HG03469 (cell line): Measurements from ENCODE around the gene CSH2.
"Not testable (repeated sequence)": the region's sequence is repeated elsewhere in the genome, so short reads cannot be mapped to it uniquely, and the experiment has no call there.

Experiments
- ATAC-seq: cut with Tn5 transposase; IDR thresholded peaks from one replicate; pipeline ENCODE4 v1.9.1; 2021; ENCODE audit warnings: mild to moderate bottlenecking, moderate library complexity, moderate number of reproducible peaks; ENCODE audit not compliant: unreplicated experiment

Gene CSH2

GRCh38 chr17:63873577-63873976, at the start of gene CSH2:
Gene CSH2, minus strand, starts transcription at chr17:63873677. Its CDS starts 63 bp downstream, at chr17:63873614.
- ATAC-seq, result not testable (repeated sequence)

GRCh38 chr17:63922402-63922801, 48.9 kb upstream of the CSH2 start:
- not testable (repeated sequence) for ATAC-seq

DNA sequence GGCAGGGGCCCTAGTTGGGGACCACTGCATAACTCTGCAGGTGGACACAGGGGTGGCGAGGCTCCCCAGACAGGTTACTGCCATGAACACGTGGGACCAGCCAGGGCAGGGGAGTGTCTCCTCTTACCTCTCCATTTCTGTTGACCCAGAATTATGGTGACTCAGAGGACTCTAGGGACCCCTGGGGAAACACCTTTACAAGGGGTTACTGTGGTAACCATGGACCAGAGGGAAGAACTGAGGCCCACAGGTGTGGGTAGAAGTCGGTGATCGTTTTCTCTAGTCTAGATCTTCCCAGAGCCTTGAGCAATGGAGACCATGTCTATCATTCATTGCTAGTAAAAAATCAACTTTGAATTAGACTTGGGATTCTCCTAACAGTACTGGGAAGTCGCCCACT, 47.3 kb upstream of the CSH2 start:
- ATAC-seq, result not testable (repeated sequence)

DNA sequence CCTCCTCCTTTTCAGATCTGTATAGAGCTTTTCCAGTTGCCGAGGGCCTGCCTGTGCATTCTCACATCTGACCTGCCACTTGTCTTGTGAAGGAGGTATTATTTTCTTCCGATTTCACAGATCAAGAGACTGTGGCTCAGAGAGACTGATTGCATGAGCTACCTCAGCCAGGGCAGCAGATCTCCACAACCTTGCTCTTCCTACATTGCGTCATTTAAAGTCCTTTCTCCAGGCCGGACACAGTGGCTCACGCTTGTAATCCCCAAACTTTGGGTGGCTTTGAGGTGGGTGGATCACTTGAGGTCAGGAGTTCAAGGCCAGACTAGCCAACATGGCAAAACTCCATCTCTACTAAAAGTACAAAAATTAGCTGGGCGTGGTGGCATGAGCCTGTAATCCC, 46.6 kb upstream of the CSH2 start:
- not testable (repeated sequence) for ATAC-seq

GRCh38 chr17:63919311-63919723, 45.8 kb upstream of the CSH2 start:
- no peak for ATAC-seq

DNA sequence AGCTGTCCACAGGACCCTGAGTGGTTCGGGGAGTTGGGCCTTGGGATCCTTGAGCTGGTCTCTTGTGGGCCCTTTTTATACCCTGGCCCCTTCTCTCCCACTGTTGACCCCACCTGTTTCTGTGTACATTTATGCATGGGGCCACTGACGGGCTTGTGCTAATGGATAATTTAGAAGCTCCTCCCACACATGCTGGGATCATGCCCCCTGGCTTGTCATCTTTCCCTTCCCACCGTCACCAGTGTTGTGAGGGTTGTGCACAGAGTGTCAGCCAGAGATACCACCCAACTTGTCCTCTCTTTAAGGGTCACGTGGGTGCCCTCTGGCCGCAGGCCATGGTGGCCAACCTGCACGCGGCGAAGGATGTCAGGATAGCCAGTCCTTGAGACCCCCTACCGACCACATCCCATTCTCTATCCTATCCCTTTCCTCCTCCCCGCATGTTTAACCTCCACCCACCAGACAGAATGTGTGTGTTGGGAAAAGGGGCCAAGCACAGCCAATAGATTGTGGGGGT, 45.4 kb upstream of the CSH2 start, which contains the start of gene GH1:
Gene GH1, minus strand, starts transcription at position 51 of the 517 bp plus-strand sequence. CDS start 63 bp downstream, outside the sequence.
- ATAC-seq, result not testable (repeated sequence)

DNA sequence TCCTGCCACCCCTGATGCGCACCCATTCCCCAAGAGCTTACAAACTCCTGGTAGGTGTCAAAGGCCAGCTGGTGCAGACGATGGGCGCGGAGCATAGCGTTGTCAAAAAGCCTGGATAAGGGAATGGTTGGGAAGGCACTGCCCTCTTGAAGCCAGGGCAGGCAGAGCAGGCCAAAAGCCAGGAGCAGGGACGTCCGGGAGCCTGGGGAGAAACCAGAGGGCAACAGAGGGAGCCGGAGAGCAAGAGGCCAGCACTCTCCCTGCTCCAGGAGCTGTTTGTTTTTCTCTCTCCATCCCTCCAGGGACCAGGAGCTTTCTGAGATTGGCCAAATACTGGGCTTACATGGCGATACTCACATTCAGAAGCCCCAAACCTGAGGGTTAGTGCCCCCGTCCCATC, 44.8 kb upstream of the CSH2 start:
- ATAC-seq, result no peak

- no peak for ATAC-seq
Observed at GRCh38 chr17:63917646-63918045, 44.2 kb upstream of the CSH2 start.

DNA sequence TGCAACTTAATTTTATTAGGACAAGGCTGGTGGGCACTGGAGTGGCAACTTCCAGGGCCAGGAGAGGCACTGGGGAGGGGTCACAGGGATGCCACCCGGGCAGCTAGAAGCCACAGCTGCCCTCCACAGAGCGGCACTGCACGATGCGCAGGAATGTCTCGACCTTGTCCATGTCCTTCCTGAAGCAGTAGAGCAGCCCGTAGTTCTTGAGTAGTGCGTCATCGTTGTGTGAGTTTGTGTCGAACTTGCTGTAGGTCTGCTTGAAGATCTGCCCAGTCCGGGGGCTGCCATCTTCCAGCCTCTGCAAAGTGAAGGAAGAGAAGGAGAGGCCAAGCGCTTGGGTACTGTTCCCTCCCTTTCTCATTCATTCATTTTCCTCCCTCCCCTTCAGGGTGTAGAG, 43.7 kb upstream of the CSH2 start:
- ATAC-seq, result not testable (repeated sequence)

DNA sequence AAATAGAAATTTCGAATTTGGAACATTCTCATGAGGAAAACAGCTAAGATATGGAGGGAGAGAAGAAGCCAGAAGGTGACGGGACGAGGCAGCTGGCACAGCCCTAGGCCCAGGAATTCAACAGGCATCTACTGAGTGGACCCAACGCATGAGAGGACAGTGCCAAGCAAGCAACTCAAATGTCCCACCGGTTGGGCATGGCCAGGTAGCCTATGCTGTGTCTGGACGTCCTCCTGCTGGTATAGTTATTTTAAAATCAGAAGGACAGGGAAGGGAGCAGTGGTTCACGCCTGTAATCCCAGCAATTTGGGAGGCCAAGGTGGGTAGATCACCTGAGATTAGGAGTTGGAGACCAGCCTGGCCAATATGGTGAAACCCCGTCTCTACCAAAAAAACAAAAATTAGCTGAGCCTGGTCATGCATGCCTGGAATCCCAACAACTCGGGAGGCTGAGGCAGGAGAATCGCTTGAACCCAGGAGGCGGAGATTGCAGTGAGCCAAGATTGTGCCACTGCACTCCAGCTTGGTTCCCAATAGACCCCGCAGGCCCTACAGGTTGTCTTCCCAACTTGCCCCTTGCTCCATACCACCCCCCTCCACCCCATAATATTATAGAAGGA, 43.2 kb upstream of the CSH2 start:
- no peak for ATAC-seq

DNA sequence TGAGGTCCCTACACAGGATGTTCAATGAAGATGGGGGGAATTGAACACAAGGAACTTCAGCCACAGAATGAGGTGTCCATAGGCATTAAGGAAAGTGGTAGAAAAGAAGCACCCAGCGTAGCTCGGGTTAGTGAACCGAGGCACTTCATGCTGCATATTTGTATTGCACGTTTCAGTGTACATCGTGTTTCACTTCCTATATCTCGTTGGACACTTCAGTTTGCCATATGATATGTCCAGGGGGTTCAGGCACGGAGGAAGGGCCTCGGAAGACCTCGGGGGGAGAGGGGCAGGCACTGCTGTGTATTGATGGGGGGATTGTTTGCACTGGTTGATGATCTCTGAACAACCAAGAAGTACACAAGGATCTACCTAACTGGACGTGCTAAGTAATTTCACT, 42.3 kb upstream of the CSH2 start:
- not testable (repeated sequence) for ATAC-seq

DNA sequence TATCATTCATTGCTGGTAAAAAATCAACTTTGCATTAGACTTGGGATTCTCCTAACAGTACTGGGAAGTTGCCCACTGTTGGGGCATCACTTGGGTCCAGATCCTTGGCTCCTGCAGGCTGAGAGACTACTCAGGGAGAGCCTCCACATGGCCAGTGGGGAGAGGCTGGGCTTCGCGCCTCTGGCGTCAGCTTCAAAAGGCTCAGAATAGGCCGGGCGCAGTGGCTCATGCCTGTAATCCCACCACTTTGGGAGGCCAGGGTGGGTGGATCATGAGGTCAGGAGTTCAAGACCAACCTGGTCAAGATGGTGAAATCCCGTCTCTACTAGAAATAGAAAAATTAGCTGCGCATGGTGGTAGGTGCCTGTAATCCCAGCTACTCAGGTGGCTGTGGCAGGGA, 41.0 kb upstream of the CSH2 start:
- ATAC-seq, result no peak

GRCh38 chr17:63911657-63912100, 38.2 kb upstream of the CSH2 start:
- ATAC-seq, result no peak

GRCh38 chr17:63911041-63911635, 37.7 kb upstream of the CSH2 start, which contains the start of gene CSHL1:
Gene CSHL1, minus strand, starts transcription at chr17:63911258. Its CDS starts 62 bp downstream, at chr17:63911196.
- no peak for ATAC-seq

- no peak for ATAC-seq
Observed at GRCh38 chr17:63910096-63910495, 36.6 kb upstream of the CSH2 start.

GRCh38 chr17:63909586-63909985, 36.1 kb upstream of the CSH2 start:
- ATAC-seq, result not testable (repeated sequence)

DNA sequence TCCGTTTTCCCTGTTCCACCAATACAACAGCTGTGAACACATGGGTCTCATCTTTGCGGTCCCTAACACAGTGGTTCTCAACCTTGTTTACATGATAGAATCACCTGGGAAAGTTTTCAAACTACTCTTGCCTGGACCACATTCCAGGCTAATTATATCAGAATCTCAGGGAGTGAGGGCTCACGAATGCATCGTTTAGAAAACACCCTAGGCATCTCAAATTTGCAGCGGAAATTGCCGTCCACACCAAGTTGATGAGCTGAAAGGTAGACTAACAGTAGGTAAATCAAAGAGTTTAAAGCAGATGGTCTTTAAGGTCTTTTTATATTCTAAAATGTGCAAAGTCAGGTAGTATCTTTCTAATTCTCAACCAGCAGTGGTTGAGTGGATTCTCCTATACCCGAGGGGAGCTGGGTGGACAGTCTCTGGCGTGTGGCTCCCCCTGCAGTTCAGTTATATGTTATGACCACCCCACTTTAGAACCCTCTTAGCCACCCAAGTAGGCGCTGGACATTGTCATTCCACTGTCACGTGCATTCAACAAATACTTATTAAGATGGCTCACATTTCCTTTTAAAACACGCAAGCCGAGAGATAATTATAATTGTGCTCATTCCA, 33.8 kb upstream of the CSH2 start:
- not testable (repeated sequence) for ATAC-seq

- not testable (repeated sequence) for ATAC-seq
Observed at GRCh38 chr17:63904796-63905195, 31.3 kb upstream of the CSH2 start.

DNA sequence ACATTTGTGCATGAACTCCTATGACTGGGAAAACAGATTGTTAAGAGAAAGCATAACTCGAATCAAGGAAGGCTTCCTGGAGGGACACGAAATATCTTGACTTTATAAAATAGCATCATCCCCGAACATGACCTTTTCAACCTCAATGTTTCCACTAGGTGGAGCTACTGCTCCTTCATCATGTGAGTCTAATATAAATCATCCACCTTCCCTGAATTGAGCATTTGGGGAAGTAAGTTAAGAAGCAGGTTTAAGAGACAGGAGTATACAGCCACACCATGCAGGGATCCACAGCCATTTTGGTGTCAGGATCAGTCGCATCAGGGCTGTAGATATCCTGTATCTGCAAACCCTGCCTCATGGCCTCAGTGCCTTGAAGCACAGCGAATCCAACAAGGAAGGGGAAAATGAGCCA, 30.3 kb upstream of the CSH2 start:
- not testable (repeated sequence) for ATAC-seq

DNA sequence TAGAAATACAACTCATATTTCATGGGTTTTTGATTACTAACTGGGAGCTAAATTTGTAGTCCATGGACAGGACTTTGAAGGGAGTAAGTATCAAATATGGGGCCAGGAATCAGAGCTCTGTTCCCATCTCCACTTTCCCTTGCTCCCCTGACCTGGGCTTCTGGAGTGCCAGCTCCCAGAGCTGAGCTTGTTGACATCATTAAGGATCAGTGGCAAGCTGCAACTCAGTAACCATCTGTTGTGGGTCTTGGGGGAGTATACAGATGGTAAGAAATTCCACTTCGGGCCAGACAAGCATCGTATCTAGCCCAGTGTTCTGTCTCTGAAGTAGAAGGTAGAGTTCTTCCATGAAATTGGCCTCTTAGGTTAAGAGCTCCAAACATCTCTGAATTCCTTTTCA, 28.5 kb upstream of the CSH2 start:
- ATAC-seq, result not testable (repeated sequence)
